Subcutaneous adipose tissue (tissue), 4 donors: ENCODE results near the gene BMP6. TPM values are rescaled to one million over a fixed set of nuclear protein-coding genes. Genes with fewer than 3 reads are reported as not detected.

Experiments used
- CTCF ChIP-seq: fragments of 450-650 bp; IDR thresholded peaks from one replicate; pipeline ENCODE4 v1.5.1; 2016; ENCODE audit warnings: low read depth, mild to moderate bottlenecking, control low read depth, antibody characterized with exemption, moderate library complexity
- total RNA-seq, 4 donors: library from RNA; depleted of rRNA; stranded (reverse); fragments of >200 nt; gene quantifications; one replicate each; pipeline ENCODE4 v1.1.0, GENCODE V29; 2016

BMP6 gene
- total RNA-seq, 4 donors from 2014 or later = 4.6 to 43.0 (median 11.7) TPM

- TF ChIP-seq CTCF = no peak
Observed at GRCh38 chr6:7919871-7920270, 194.0 kb downstream of the BMP6 start.

GRCh38 chr6:7920425-7920824, 194.5 kb downstream of the BMP6 start:
- no peak for TF ChIP-seq CTCF

GRCh38 chr6:7921046-7921445, 195.1 kb downstream of the BMP6 start:
- TF ChIP-seq CTCF = no peak

GRCh38 chr6:7921632-7922092, 195.8 kb downstream of the BMP6 start:
- no peak for TF ChIP-seq CTCF

- no peak for TF ChIP-seq CTCF
Observed at GRCh38 chr6:7922596-7922995, 196.7 kb downstream of the BMP6 start.

GRCh38 chr6:7924867-7925266, 199.0 kb downstream of the BMP6 start:
- TF ChIP-seq CTCF = no peak

Other genes starting within 250 kb of the BMP6 start
- gene DSP, start 184.4 kb upstream of the BMP6 start, total RNA-seq = 1 to 10 TPM; 1.9 to 4.2 (median 2.5) TPM
- 10 to 100 TPM; 13.8 to 20.6 (median 14.8) TPM for gene SNRNP48, start 135.9 kb upstream of the BMP6 start, total RNA-seq
- 100 to 1,000 TPM; 134 to 170 (median 153) TPM for gene TXNDC5, start 184.7 kb downstream of the BMP6 start, total RNA-seq